Muscle layer of duodenum (tissue), 2 donors: ENCODE measurements around the gene RUFY3.
"Not testable (repeated sequence)": the region's sequence is repeated elsewhere in the genome, so short reads cannot be mapped to it uniquely, and the experiment has no call there.

Source experiments
- H3K27ac ChIP-seq: one replicate; pipeline ENCODE4 v1.7.0; 2013; ENCODE audit warnings: mild to moderate bottlenecking, low read length
- H3K27me3 ChIP-seq: one replicate; pipeline ENCODE4 v1.7.0; 2013; ENCODE audit warnings: low read depth, mild to moderate bottlenecking, control low read depth, low read length
- H3K36me3 ChIP-seq, 2 donors: one replicate each; pipeline ENCODE4 v1.7.0; 2013; ENCODE audit warnings: low read length in 2 of 2, control low read depth in 1 of 2, mild to moderate bottlenecking in 1 of 2; ENCODE audit not compliant: insufficient read depth in 2 of 2, control insufficient read depth in 1 of 2
- H3K4me1 ChIP-seq, 2 donors: one replicate each; pipeline ENCODE4 v1.7.0; 2013; ENCODE audit warnings: low read length in 2 of 2, mild to moderate bottlenecking in 2 of 2, control low read depth in 1 of 2, moderate library complexity in 1 of 2; ENCODE audit not compliant: insufficient read depth in 2 of 2, control insufficient read depth in 1 of 2
- H3K4me3 ChIP-seq, 2 donors: one replicate each; pipeline ENCODE4 v1.7.0; 2013; ENCODE audit warnings: low read length in 2 of 2, low read depth in 1 of 2, mild to moderate bottlenecking in 1 of 2
- H3K9me3 ChIP-seq, 2 donors: one replicate each; pipeline ENCODE4 v1.7.0; 2013; ENCODE audit warnings: low read length in 2 of 2, control low read depth in 1 of 2, mild to moderate bottlenecking in 1 of 2; ENCODE audit not compliant: control insufficient read depth in 1 of 2
- donor health status: healthy.

RUFY3 gene

GRCh38 chr4:70833675-70834074, 111.9 kb downstream of the RUFY3 start:
- H3K27ac ChIP-seq = no peak overlapping the region
- peaks cover 20 to 43% of the 10 kb centered on the region in 2 donors for H3K36me3 ChIP-seq
- H3K4me1 ChIP-seq = peaks cover 0 to 16% of the 10 kb centered on the region in 2 donors
- no peak overlapping the region for H3K4me3 ChIP-seq
- no peaks in the 10 kb centered on the region for H3K9me3 ChIP-seq
- H3K27me3 ChIP-seq = no peaks in the 10 kb centered on the region

- Histone ChIP-seq H3K9me3 (no peaks in the 10 kb centered on the region), H3K36me3 (peaks cover 11 to 25% of the 10 kb centered on the region in 2 donors), H3K27me3 (no peaks in the 10 kb centered on the region), H3K27ac (no peak overlapping the region), H3K4me3 (no peak overlapping the region), H3K4me1 (peaks cover 0 to 16% of the 10 kb centered on the region in 2 donors)
These were observed 114.3 kb downstream of the RUFY3 start for GRCh38 chr4:70836081-70836480.

GRCh38 chr4:70838204-70838603, 116.4 kb downstream of the RUFY3 start:
- Histone ChIP-seq H3K9me3 (no peaks in the 10 kb centered on the region), H3K36me3 (peaks cover 1 to 5% of the 10 kb centered on the region in 2 donors), H3K4me3 (peak overlapping the region; percentile 86 to 90), H3K4me1 (peaks cover 0 to 16% of the 10 kb centered on the region in 2 donors), H3K27me3 (no peaks in the 10 kb centered on the region), H3K27ac (peak overlapping the region; percentile 87)

DNA sequence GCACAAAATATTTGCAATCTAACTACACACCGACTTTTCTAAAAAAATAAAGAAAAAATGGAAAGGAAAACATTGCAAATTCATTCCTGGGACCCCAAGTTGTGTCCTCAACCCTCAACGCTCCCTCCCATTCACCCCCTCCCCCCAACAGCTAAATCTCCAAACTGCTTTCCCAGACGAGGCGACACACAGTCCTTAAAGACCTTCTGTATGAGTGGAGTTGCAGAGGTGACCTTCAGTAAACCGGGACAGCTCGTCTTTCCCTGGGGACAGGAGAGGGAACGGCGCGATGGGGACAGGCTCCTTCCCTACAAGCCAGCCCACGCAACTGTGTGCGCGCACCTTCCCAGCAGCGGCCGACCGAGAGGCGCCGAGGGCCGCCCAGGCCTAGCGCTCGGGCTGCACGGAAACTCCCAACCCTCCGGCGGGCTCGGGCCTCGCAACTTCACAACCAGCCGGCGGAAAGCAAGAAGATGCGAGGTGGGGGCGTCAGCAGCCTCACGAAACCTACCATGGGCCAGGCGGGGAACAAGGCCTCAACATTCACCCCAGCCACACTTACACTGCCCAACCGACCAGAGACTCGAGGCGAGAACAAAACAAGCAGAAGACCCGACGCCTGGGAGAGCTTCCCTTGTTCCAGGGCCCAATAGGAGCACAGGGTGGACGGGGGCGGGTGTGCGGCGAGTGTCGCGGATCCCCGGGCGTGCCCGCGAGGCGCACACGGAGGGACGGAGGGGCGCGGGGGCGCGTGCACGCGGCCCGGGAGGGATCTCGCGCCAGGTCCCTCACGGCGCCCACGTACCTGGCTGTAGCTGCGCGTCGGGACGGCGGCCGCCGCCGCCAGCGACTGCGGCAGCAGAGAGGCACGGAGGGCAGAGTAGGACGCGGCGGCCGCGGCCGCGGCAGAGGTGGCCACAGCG, 117.2 kb downstream of the RUFY3 start:
- peak overlapping the region; percentile 86 to 90 for H3K4me3 ChIP-seq
- H3K27ac ChIP-seq = peak overlapping the region; percentile 87

GRCh38 chr4:70839589-70840093, 117.9 kb downstream of the RUFY3 start, which contains the start of gene GRSF1:
Gene GRSF1 (minus strand): TSS chr4:70839890. CDS start chr4:70839827, 63 bp downstream.
- Histone ChIP-seq H3K4me3 (peak within 1 kb of the TSS; percentile 86 to 90), H3K27me3 (no peaks in the 10 kb centered on the region), H3K9me3 (no peaks in the 10 kb centered on the region), H3K36me3 (no peaks in the 10 kb centered on the region), H3K4me1 (peaks cover 0 to 16% of the 10 kb centered on the region in 2 donors), H3K27ac (peak within 1 kb of the TSS; percentile 87)

More for the DNA sequence above, 117.2 kb downstream of the RUFY3 start:
- Histone ChIP-seq H3K9me3 (no peaks in the 10 kb centered on the region), H3K36me3 (no peaks in the 10 kb centered on the region), H3K27me3 (no peaks in the 10 kb centered on the region), H3K4me1 (peaks cover 0 to 16% of the 10 kb centered on the region in 2 donors)

DNA sequence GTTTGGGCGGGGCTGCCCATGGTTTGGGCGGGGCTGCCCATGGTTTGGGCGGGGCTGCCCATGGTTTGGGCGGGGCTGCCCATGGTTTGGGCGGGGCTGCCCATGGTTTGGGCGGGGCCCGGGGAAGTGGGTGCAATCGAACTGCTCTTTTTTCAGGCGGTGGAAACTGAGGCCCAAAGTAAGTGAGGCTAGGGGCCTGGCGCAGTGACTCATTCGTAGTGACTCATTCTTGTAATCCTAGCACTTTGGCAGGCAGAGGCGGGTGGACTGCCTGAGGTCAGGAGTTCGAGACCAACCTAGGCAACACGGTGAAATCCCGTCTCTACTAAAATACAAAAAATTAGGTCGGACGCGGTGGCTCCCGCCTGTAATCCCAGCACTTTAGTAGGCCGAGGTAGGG, 118.4 kb downstream of the RUFY3 start:
- H3K36me3 ChIP-seq, H3K9me3 ChIP-seq, H3K27me3 ChIP-seq, H3K27ac ChIP-seq: not testable (repeated sequence)
- Histone ChIP-seq H3K4me3 (peak overlapping the region in 1 of 2 donors; percentile 86), H3K4me1 (peaks cover 0 to 16% of the 10 kb centered on the region in 2 donors)

- H3K4me3 ChIP-seq = peak overlapping the region in 1 of 2 donors; percentile 86
- H3K4me1 ChIP-seq = peaks cover 0 to 16% of the 10 kb centered on the region in 2 donors
- H3K27ac ChIP-seq, H3K27me3 ChIP-seq, H3K9me3 ChIP-seq, H3K36me3 ChIP-seq: not testable (repeated sequence)
These were observed 118.9 kb downstream of the RUFY3 start for GRCh38 chr4:70840631-70841030.

DNA sequence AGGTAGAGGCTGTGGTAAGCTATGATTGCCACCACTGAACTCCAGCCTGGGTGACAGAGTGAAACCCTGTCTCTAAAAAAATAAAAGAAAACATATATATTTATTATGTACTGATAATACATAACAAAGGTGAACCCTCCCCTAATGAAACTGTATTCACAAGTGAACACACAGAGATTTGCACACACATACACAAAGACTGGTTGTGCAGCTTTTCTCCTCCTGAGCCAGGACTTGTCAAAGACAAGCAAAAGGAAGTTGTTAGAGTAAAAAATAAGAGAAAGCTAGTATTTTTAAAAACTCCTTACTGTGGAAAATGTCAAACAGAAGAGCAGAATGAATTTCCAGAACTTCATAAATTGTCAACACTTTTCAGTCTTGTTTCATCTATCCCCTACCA, 119.4 kb downstream of the RUFY3 start:
- no peaks in the 10 kb centered on the region for H3K27me3 ChIP-seq
- H3K4me3 ChIP-seq = no peak overlapping the region
- no peak overlapping the region for H3K27ac ChIP-seq
- no peaks in the 10 kb centered on the region for H3K9me3 ChIP-seq
- H3K36me3 ChIP-seq = no peaks in the 10 kb centered on the region
- H3K4me1 ChIP-seq = peaks cover 0 to 16% of the 10 kb centered on the region in 2 donors

- no peak overlapping the region for H3K4me3 ChIP-seq
- H3K9me3 ChIP-seq = no peaks in the 10 kb centered on the region
- no peaks in the 10 kb centered on the region for H3K36me3 ChIP-seq
- H3K4me1 ChIP-seq = peaks cover 0 to 9% of the 10 kb centered on the region in 2 donors
- no peaks in the 10 kb centered on the region for H3K27me3 ChIP-seq
- H3K27ac ChIP-seq = no peak overlapping the region
These were observed 120.2 kb downstream of the RUFY3 start for GRCh38 chr4:70841951-70842350.

DNA sequence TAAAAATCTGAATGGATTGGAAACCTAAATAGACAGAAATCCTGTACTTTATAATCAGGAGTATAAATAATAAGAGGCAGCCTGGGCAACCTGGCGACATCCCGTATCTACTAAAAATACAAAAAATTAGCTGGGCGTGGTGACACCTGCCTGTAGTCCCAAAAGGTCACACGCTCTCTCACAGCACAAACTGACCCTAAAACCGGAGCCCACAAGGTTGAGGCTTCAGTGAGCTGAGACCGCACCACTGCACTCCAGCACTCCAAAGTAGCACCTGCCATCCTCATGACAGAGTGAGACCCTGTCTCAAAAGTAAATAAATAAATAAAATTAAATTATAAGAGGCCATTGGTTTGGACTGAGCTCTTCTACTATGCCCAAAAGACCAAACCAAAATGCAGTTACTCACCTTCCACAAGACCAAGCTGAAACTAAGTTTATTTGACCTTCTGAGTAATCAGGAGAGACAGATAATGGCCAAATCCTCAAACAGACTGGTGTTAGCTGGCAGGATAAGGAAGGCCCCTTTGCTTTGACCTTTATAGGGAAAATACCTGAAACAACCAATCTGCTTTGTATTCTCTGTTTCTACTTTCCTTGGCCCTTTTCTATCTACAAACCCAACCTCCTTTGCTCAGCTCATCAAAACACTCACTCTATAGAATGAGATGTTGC, 121.1 kb downstream of the RUFY3 start:
- H3K4me1 ChIP-seq = peaks cover 0 to 5% of the 10 kb centered on the region in 2 donors
- H3K9me3 ChIP-seq = no peaks in the 10 kb centered on the region
- no peaks in the 10 kb centered on the region for H3K36me3 ChIP-seq
- H3K27me3 ChIP-seq = no peaks in the 10 kb centered on the region
- H3K4me3 ChIP-seq = no peak overlapping the region
- no peak overlapping the region for H3K27ac ChIP-seq

- Histone ChIP-seq H3K27me3 (no peaks in the 10 kb centered on the region), H3K36me3 (no peaks in the 10 kb centered on the region), H3K4me3 (no peak overlapping the region), H3K27ac (no peak overlapping the region), H3K9me3 (no peaks in the 10 kb centered on the region), H3K4me1 (no peaks in the 10 kb centered on the region)
These were observed 122.4 kb downstream of the RUFY3 start for GRCh38 chr4:70844180-70844579.
